GM12872 (cell line): ENCODE results near the gene ALDH3A2.
A peak's percentile ranks its signal among the peaks of the same experiment; 100 is the strongest.

Source experiments
- TF ChIP-seq, protein P1 (sequence below): IDR thresholded peaks from 3 replicates; pipeline ENCODE4 v1.5.1; 2011; ENCODE audit warnings: low read depth, mild to moderate bottlenecking, low read length, moderate library complexity; ENCODE audit not compliant: insufficient read depth

ALDH3A2 gene

DNA sequence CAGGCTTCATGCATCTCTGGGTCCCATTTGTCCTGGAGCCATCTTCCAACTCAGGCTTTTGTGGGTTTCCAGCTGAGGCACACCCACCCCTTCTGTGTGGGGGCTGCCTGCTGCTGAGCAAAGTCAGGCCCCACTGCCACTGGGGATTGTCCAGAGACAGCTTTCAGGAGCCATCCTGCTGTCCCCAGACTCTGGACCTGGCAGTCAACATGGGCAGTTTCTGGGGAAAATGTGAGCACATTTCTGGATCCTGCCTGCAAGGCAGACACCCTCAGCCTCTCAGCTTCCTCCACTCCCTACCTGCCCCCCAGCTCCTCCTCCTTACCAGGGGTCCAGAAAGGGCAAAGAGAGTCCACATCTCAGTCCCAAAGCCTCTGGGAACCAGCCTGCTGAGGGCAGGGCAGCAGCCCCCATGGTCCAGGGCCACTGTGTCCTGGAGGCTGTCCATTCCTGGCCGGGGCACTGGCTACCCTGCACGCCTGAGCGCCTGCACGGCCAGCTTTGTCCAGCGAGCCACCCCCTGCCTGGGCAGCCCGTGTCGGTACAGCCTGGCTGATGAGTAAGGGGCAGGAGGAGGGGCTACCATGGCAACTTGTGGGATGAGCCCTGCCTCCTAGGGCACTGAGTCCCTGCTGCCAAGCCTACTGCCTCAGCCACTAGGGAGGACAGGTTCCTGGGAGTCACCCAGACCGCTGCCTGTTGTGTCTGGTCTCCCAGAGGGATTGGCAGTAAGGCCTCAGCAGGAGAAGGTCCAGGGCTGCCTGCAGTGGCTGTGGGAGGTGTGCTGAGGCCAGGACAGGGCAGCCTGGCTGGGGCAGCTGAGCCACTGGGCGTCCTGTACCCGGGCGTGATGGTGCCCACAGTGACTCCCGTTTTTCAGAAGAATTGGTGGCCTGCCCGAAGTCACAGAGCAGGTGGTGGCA is 67.8 kb downstream of the ALDH3A2 start, which contains the start of gene SLC47A2:
SLC47A2 (minus strand) TSS at position 477 of the 923 bp plus-strand sequence; CDS start at position 448, 29 bp downstream.
- TF ChIP-seq, protein P1, sequence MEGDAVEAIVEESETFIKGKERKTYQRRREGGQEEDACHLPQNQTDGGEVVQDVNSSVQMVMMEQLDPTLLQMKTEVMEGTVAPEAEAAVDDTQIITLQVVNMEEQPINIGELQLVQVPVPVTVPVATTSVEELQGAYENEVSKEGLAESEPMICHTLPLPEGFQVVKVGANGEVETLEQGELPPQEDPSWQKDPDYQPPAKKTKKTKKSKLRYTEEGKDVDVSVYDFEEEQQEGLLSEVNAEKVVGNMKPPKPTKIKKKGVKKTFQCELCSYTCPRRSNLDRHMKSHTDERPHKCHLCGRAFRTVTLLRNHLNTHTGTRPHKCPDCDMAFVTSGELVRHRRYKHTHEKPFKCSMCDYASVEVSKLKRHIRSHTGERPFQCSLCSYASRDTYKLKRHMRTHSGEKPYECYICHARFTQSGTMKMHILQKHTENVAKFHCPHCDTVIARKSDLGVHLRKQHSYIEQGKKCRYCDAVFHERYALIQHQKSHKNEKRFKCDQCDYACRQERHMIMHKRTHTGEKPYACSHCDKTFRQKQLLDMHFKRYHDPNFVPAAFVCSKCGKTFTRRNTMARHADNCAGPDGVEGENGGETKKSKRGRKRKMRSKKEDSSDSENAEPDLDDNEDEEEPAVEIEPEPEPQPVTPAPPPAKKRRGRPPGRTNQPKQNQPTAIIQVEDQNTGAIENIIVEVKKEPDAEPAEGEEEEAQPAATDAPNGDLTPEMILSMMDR, result no peak

DNA sequence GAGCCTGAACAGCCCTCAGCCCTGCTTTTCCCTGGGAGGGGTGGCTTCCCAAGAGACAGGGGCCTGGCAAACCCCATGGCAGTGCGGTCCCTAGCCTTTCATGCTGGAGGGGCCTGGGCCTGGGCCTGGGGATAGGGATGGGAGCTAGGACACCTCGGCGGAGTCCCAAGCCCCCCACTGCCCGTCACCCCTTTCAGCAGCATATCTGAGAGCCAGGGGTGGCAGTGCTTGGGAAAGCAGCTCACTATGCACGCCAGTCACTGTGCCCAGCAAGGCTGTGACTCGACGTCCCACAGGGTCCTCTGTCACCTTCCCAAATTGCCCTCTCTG is 68.4 kb downstream of the ALDH3A2 start:
- TF ChIP-seq, protein P1, result no peak

DNA sequence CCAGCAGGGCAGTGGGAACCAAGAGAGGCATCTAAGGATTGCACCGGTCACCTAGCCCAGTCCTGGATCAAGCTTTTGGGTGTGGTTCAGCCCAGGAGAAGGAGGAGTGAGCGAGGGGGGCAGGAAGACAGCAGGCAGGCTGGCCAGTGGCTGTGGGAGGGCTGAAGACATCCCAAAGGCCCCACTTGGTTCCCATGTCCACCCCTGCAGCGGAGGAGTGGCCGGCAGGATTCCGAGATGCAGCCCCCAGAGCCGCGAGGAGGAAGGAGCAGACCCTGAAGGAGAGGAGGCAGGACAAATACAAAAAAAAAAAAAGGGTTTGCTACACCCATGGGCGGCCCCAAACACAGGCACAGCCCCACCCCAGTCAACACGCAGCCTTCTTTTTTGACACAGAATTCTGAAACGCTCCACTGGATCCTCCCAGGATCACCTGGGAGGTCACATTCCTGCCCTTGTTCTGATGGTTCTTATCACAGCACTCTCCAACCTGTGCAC is 68.9 kb downstream of the ALDH3A2 start:
- TF ChIP-seq, protein P1, result no peak

DNA sequence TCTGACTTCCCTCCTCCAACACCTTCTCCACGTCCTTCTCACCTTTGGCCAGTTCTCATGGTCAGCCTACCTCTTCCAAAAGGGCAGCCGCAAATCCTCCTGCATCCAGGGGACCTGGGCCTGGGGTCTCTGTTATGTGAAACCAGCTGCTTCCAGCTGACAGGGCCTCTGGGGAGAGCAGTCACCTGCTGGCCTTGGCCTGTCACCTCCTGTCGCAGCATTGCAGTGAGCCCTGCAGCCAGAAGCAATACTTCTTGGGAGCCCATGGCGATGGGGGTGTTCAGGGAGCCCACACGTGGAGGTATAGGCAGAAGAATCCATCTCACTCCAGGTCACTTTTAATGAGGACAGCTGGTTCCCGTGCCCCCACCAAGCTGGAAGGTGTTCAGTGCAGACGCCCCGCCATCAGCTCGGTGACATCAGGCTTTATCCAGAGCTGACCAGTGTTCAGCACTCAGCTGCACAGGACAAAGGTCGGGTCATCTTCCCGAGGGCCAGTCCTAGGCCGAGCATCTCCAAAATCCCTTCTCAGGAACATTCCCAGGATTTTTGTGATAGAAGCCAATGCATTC is 69.6 kb downstream of the ALDH3A2 start:
- TF ChIP-seq, protein P1, result no peak

DNA sequence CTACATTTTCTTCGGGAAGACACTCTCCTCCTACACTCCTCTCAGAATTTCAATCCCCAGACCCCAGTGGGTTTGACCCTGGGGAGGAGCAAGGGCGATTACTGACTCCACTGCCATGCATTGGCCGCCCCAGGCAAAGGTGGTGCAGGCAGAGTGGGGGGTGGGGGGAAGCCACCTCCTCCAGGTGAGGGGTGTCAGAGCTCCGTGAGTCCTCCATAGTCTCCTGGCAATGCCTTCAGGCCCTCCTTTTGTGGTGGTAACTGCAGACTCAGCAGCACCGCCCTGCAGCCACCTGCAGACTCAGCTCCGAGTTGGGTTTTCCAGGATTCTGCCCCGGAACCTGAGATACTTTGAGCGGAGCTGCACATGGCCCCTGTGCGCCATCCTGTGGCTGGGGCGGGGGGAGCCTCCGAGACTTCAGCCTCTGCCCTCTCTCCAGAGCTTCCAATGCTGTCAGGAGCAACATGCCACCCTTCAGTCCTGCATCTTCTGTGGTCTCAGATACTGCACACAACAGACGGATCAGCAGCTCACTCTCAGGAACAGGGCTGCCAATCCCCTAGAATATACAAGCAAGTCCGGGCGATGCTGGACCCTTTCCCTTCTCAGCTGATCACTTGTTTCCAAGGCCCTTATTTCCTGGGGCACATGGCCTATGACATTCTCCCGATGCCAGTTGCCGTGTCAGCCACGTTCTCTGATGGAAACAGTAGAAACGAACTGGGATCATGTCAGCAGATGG is 70.2 kb downstream of the ALDH3A2 start:
- TF ChIP-seq, protein P1, result peak; percentile 44; the same call in 2 of the 3 replicates

DNA sequence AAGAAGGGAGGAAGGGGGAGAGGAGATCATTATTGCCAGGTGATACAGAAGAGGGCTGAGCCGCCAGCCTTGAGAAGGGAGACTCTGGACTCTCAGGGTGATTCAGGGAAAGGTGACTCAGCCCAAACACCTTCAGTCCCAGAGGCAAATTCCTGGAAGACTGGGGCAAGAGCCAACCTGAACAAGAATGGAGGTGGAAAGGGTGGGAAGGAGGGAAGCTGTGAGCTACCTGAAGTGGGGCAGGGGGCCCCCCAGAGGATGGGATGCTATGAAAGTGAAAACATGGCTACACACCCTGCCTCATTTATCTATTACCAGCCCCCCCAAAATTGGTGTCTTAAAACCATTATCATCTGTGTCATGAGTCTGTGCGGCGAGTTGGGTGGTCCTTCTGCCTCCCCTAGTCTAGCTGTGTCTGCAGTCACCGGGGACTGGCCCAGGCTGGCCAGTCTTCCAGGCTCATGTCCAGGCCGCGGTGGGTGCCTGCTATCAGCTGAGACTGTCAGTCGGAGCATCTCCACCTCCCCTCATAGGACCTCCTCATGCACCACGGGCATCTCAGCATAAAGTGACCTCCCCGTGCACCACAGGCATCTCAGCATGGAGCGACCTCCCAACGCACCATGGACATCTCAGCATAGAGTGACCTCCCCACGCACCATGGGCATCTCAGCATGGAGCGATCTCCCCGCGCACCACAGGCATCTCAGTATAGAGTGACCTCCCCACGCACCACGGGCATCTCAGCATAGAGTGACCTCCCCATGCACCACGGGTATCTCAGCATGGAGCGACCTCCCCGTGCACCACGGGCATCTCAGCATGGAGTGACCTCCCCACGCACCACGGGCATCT is 71.0 kb downstream of the ALDH3A2 start:
- TF ChIP-seq, protein P1, result no peak
